ENCODE data around the gene UCKL1.
"Not testable (repeated sequence)": the region's sequence is repeated elsewhere in the genome, so short reads cannot be mapped to it uniquely, and the experiment has no call there.

The UCKL1 gene

GRCh38 chr20:63976980-63977738 lies 20.9 kb upstream of the UCKL1 start:
- TF ChIP-seq EZH2phosphoT487 (IDR thresholded peaks at IDR 0.05; ENCODE audit: low read length) = no peak
- TF ChIP-seq EZH2 (optimal IDR thresholded peaks at IDR 0.05; ENCODE audit: low read depth, low read length) = no peak
- TF ChIP-seq, protein P1, sequence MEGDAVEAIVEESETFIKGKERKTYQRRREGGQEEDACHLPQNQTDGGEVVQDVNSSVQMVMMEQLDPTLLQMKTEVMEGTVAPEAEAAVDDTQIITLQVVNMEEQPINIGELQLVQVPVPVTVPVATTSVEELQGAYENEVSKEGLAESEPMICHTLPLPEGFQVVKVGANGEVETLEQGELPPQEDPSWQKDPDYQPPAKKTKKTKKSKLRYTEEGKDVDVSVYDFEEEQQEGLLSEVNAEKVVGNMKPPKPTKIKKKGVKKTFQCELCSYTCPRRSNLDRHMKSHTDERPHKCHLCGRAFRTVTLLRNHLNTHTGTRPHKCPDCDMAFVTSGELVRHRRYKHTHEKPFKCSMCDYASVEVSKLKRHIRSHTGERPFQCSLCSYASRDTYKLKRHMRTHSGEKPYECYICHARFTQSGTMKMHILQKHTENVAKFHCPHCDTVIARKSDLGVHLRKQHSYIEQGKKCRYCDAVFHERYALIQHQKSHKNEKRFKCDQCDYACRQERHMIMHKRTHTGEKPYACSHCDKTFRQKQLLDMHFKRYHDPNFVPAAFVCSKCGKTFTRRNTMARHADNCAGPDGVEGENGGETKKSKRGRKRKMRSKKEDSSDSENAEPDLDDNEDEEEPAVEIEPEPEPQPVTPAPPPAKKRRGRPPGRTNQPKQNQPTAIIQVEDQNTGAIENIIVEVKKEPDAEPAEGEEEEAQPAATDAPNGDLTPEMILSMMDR (IDR thresholded peaks at IDR 0.05; ENCODE audit: low read length) = no peak
- Histone ChIP-seq H2AFZ (ENCODE audit: low read length) (no peak overlapping the region), H3K27me3 (replicated peaks; ENCODE audit: insufficient read depth, low read length) (no peaks in the 10 kb centered on the region), H3K4me1 (ENCODE audit: low read length) (peaks cover 13% of the 10 kb centered on the region), H3K4me3 (ENCODE audit: low read length) (no peak overlapping the region), H3K9ac (ENCODE audit: low read length) (no peak overlapping the region), H3K4me2 (ENCODE audit: low read depth, low read length) (no peak overlapping the region), H3F3A (ENCODE audit: insufficient read depth, low read length) (peaks cover 17% of the 10 kb centered on the region), H3K9me3 (replicated peaks; ENCODE audit: insufficient read depth, low read length) (no peaks in the 10 kb centered on the region), H3K36me3 (replicated peaks; ENCODE audit: insufficient read depth, low read length) (no peaks in the 10 kb centered on the region), H3K9me2 (replicated peaks; ENCODE audit: insufficient read depth, low read length) (no peaks in the 10 kb centered on the region), H3K27ac (ENCODE audit: low read length) (no peak overlapping the region), H4K20me1 (ENCODE audit: insufficient read depth, low read length) (no peaks in the 10 kb centered on the region), H3K79me2 (ENCODE audit: low read length) (peaks cover 16% of the 10 kb centered on the region)
- no peak for DNase-seq

DNA sequence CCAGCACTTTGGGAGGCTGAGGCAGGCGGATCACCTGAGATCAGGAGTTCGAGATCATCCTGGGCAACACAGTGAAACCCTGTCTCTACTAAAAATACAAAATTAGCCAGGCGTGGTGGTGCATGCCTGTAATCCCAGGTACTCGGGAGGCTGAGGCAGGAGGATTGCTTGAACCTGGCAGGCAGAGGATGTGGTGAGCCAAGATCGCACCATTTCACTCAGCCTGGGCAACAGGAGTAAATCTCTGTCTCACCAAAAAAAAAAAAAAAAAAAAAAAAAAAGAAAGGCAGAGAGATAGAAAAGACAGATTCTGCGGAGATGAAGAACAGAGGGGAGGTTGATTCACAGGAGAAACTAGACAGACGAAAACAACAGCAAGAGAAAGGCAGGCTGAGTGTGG lies 20.3 kb upstream of the UCKL1 start:
- not testable (repeated sequence) for H3K36me3 ChIP-seq (replicated peaks; ENCODE audit: insufficient read depth, low read length); H4K20me1 ChIP-seq (ENCODE audit: insufficient read depth, low read length); H3K4me3 ChIP-seq (ENCODE audit: low read length); H3K9me3 ChIP-seq (replicated peaks; ENCODE audit: insufficient read depth, low read length); H2AFZ ChIP-seq (ENCODE audit: low read length); H3K9me2 ChIP-seq (replicated peaks; ENCODE audit: insufficient read depth, low read length); H3K27me3 ChIP-seq (replicated peaks; ENCODE audit: insufficient read depth, low read length); H3K9ac ChIP-seq (ENCODE audit: low read length); H3K27ac ChIP-seq (ENCODE audit: low read length); DNase-seq; H3K4me2 ChIP-seq (ENCODE audit: low read depth, low read length); H3K79me2 ChIP-seq (ENCODE audit: low read length)
- peaks cover 17% of the 10 kb centered on the region for H3F3A ChIP-seq (ENCODE audit: insufficient read depth, low read length)
- H3K4me1 ChIP-seq (ENCODE audit: low read length) = peaks cover 13% of the 10 kb centered on the region

- Histone ChIP-seq H3K9ac (ENCODE audit: low read length) (no peak overlapping the region), H4K20me1 (ENCODE audit: insufficient read depth, low read length) (no peaks in the 10 kb centered on the region), H3K36me3 (replicated peaks; ENCODE audit: insufficient read depth, low read length) (no peaks in the 10 kb centered on the region), H3K4me3 (ENCODE audit: low read length) (no peak overlapping the region), H3K9me2 (replicated peaks; ENCODE audit: insufficient read depth, low read length) (no peaks in the 10 kb centered on the region), H3K27me3 (replicated peaks; ENCODE audit: insufficient read depth, low read length) (peaks cover 5% of the 10 kb centered on the region; the same call in 1 of the 2 replicates), H3K79me2 (ENCODE audit: low read length) (no peaks in the 10 kb centered on the region), H2AFZ (ENCODE audit: low read length) (no peak overlapping the region), H3K9me3 (replicated peaks; ENCODE audit: insufficient read depth, low read length) (no peaks in the 10 kb centered on the region), H3K4me2 (ENCODE audit: low read depth, low read length) (no peak overlapping the region), H3K27ac (ENCODE audit: low read length) (no peak overlapping the region), H3F3A (ENCODE audit: insufficient read depth, low read length) (peaks cover 6% of the 10 kb centered on the region), H3K4me1 (ENCODE audit: low read length) (peaks cover 3% of the 10 kb centered on the region; the same call in 1 of the 2 replicates)
- TF ChIP-seq EZH2phosphoT487 (IDR thresholded peaks at IDR 0.05; ENCODE audit: low read length) = no peak
- TF ChIP-seq, protein P1 (IDR thresholded peaks at IDR 0.05; ENCODE audit: low read length) = no peak
- no peak for TF ChIP-seq EZH2 (optimal IDR thresholded peaks at IDR 0.05; ENCODE audit: low read depth, low read length)
- DNase-seq = no peak
These were observed 18.4 kb upstream of the UCKL1 start for GRCh38 chr20:63974402-63975200.
